ENCODE measurements around the gene YWHAE.
A peak's percentile ranks its signal among the peaks of the same experiment; 100 is the strongest.
"Not testable (repeated sequence)": the region's sequence is repeated elsewhere in the genome, so short reads cannot be mapped to it uniquely, and the experiment has no call there.

Gene YWHAE

GRCh38 chr17:1324201-1324771, 75.7 kb downstream of the YWHAE start:
- no peak for DNase-seq

- no peak for DNase-seq
These were observed 76.7 kb downstream of the YWHAE start for GRCh38 chr17:1323336-1323735.

- DNase-seq: no peak
These were observed 77.5 kb downstream of the YWHAE start for GRCh38 chr17:1322480-1322879.

- DNase-seq: no peak
These were observed 78.0 kb downstream of the YWHAE start for GRCh38 chr17:1322014-1322428.

- DNase-seq: no peak
These were observed 84.1 kb downstream of the YWHAE start for GRCh38 chr17:1315891-1316403.

- DNase-seq: no peak
These were observed 84.6 kb downstream of the YWHAE start for GRCh38 chr17:1315409-1315808.

GRCh38 chr17:1313270-1314005, 86.6 kb downstream of the YWHAE start:
- no peak for DNase-seq

- no peak for DNase-seq
These were observed 87.7 kb downstream of the YWHAE start for GRCh38 chr17:1312261-1312870.

GRCh38 chr17:1307829-1308228, 92.2 kb downstream of the YWHAE start:
- DNase-seq: not testable (repeated sequence)

- no peak for DNase-seq
These were observed 95.0 kb downstream of the YWHAE start for GRCh38 chr17:1304962-1305563.

GRCh38 chr17:1304522-1304921, 95.5 kb downstream of the YWHAE start:
- DNase-seq: no peak

- no peak for DNase-seq
These were observed 97.3 kb downstream of the YWHAE start for GRCh38 chr17:1302761-1303160.

- no peak for DNase-seq
These were observed 98.5 kb downstream of the YWHAE start for GRCh38 chr17:1301546-1301945.

GRCh38 chr17:1300371-1300905, 99.6 kb downstream of the YWHAE start:
- DNase-seq: no peak

GRCh38 chr17:1299552-1300370, 100.3 kb downstream of the YWHAE start:
- no peak for DNase-seq

GRCh38 chr17:1298606-1299005, 101.4 kb downstream of the YWHAE start:
- DNase-seq: peak; percentile 64
